Measurements from ENCODE around the gene MGAT5. TPM values are rescaled to one million over a fixed set of nuclear protein-coding genes. Genes with fewer than 3 reads are reported as not detected.

MGAT5 gene
- total RNA-seq, 1 donor from 2014 or later: 14.1 TPM

- Mint-ChIP-seq H3K36me3 (ENCODE audit: low read depth) (no peaks in the 10 kb centered on the region), H3K27me3 (ENCODE audit: low read depth) (peaks cover 4% of the 10 kb centered on the region), H3K27ac (no peak overlapping the region), H3K4me3 (ENCODE audit: low read depth) (no peak overlapping the region), H3K4me1 (ENCODE audit: low read depth) (no peaks in the 10 kb centered on the region), H3K9me3 (no peaks in the 10 kb centered on the region)
- intact Hi-C loops (cut with micrococcal nuclease): no loop called here
- DNase-seq (ENCODE audit: low spot score): no peak
Measured at GRCh38 chr2:134398300-134398699, 144.4 kb downstream of the MGAT5 start.

- intact Hi-C loops (cut with micrococcal nuclease): no loop called here
- H3K36me3 Mint-ChIP-seq (ENCODE audit: low read depth): no peaks in the 10 kb centered on the region
- DNase-seq (ENCODE audit: low spot score): no peak
- H3K27me3 Mint-ChIP-seq (ENCODE audit: low read depth): peaks cover 4% of the 10 kb centered on the region
- no peak overlapping the region for H3K4me3 Mint-ChIP-seq (ENCODE audit: low read depth)
- no peaks in the 10 kb centered on the region for H3K4me1 Mint-ChIP-seq (ENCODE audit: low read depth)
- no peak overlapping the region for H3K27ac Mint-ChIP-seq
- H3K9me3 Mint-ChIP-seq: no peaks in the 10 kb centered on the region
Measured at GRCh38 chr2:134399096-134399495, 145.2 kb downstream of the MGAT5 start.

- Mint-ChIP-seq H3K36me3 (ENCODE audit: low read depth) (no peaks in the 10 kb centered on the region), H3K27ac (no peak overlapping the region), H3K9me3 (no peaks in the 10 kb centered on the region), H3K27me3 (ENCODE audit: low read depth) (peaks cover 6% of the 10 kb centered on the region), H3K4me3 (ENCODE audit: low read depth) (no peak overlapping the region), H3K4me1 (ENCODE audit: low read depth) (no peaks in the 10 kb centered on the region)
- no peak for DNase-seq (ENCODE audit: low spot score)
- intact Hi-C loops (cut with micrococcal nuclease): no loop called here
Measured at GRCh38 chr2:134401081-134401497, 147.2 kb downstream of the MGAT5 start.

- H3K36me3 Mint-ChIP-seq (ENCODE audit: low read depth): no peaks in the 10 kb centered on the region
- H3K9me3 Mint-ChIP-seq: no peaks in the 10 kb centered on the region
Measured at GRCh38 chr2:134401789-134402188, 147.9 kb downstream of the MGAT5 start.

GRCh38 chr2:134402410-134402809 is 148.5 kb downstream of the MGAT5 start:
- no peak for DNase-seq (ENCODE audit: low spot score)
- H3K36me3 Mint-ChIP-seq (ENCODE audit: low read depth): no peaks in the 10 kb centered on the region
- no peaks in the 10 kb centered on the region for H3K4me1 Mint-ChIP-seq (ENCODE audit: low read depth)
- no peaks in the 10 kb centered on the region for H3K9me3 Mint-ChIP-seq
- H3K4me3 Mint-ChIP-seq (ENCODE audit: low read depth): no peak overlapping the region
- intact Hi-C loops (cut with micrococcal nuclease): no loop called here
- H3K27ac Mint-ChIP-seq: no peak overlapping the region
- peaks cover 6% of the 10 kb centered on the region for H3K27me3 Mint-ChIP-seq (ENCODE audit: low read depth)

More at GRCh38 chr2:134401789-134402188, 147.9 kb downstream of the MGAT5 start:
- intact Hi-C loops (cut with micrococcal nuclease): no loop called here
- no peak overlapping the region for H3K4me3 Mint-ChIP-seq (ENCODE audit: low read depth)
- no peaks in the 10 kb centered on the region for H3K4me1 Mint-ChIP-seq (ENCODE audit: low read depth)
- H3K27me3 Mint-ChIP-seq (ENCODE audit: low read depth): peaks cover 6% of the 10 kb centered on the region
- no peak overlapping the region for H3K27ac Mint-ChIP-seq
- DNase-seq (ENCODE audit: low spot score): no peak

- peaks cover 7% of the 10 kb centered on the region for H3K27me3 Mint-ChIP-seq (ENCODE audit: low read depth)
- H3K27ac Mint-ChIP-seq: no peak overlapping the region
Measured at GRCh38 chr2:134405611-134406081, 151.8 kb downstream of the MGAT5 start.

GRCh38 chr2:134406311-134406710 is 152.4 kb downstream of the MGAT5 start:
- Mint-ChIP-seq H3K9me3 (no peaks in the 10 kb centered on the region), H3K36me3 (ENCODE audit: low read depth) (no peaks in the 10 kb centered on the region), H3K4me3 (ENCODE audit: low read depth) (no peak overlapping the region), H3K27ac (no peak overlapping the region), H3K27me3 (ENCODE audit: low read depth) (peaks cover 7% of the 10 kb centered on the region), H3K4me1 (ENCODE audit: low read depth) (peaks cover 2% of the 10 kb centered on the region)
- no peak for DNase-seq (ENCODE audit: low spot score)
- intact Hi-C loops (cut with micrococcal nuclease): no loop called here

More at GRCh38 chr2:134405611-134406081, 151.8 kb downstream of the MGAT5 start:
- no peak for DNase-seq (ENCODE audit: low spot score)
- intact Hi-C loops (cut with micrococcal nuclease): no loop called here
- no peaks in the 10 kb centered on the region for H3K36me3 Mint-ChIP-seq (ENCODE audit: low read depth)
- no peak overlapping the region for H3K4me3 Mint-ChIP-seq (ENCODE audit: low read depth)
- peaks cover 2% of the 10 kb centered on the region for H3K4me1 Mint-ChIP-seq (ENCODE audit: low read depth)
- H3K9me3 Mint-ChIP-seq: no peaks in the 10 kb centered on the region

- no peaks in the 10 kb centered on the region for H3K9me3 Mint-ChIP-seq
- intact Hi-C loops (cut with micrococcal nuclease): no loop called here
- H3K4me1 Mint-ChIP-seq (ENCODE audit: low read depth): peaks cover 4% of the 10 kb centered on the region
- DNase-seq (ENCODE audit: low spot score): no peak
- no peaks in the 10 kb centered on the region for H3K36me3 Mint-ChIP-seq (ENCODE audit: low read depth)
- H3K27me3 Mint-ChIP-seq (ENCODE audit: low read depth): peaks cover 7% of the 10 kb centered on the region
- H3K27ac Mint-ChIP-seq: no peak overlapping the region
- no peak overlapping the region for H3K4me3 Mint-ChIP-seq (ENCODE audit: low read depth)
Measured at GRCh38 chr2:134406736-134407135, 152.9 kb downstream of the MGAT5 start.

- Mint-ChIP-seq H3K4me1 (ENCODE audit: low read depth) (peaks cover 5% of the 10 kb centered on the region), H3K36me3 (ENCODE audit: low read depth) (no peaks in the 10 kb centered on the region), H3K27ac (no peak overlapping the region), H3K27me3 (ENCODE audit: low read depth) (peaks cover 7% of the 10 kb centered on the region), H3K4me3 (ENCODE audit: low read depth) (no peak overlapping the region), H3K9me3 (no peaks in the 10 kb centered on the region)
- intact Hi-C loops (cut with micrococcal nuclease): no loop called here
- no peak for DNase-seq (ENCODE audit: low spot score)
Measured at GRCh38 chr2:134407154-134407890, 153.4 kb downstream of the MGAT5 start.

- Mint-ChIP-seq H3K4me3 (ENCODE audit: low read depth) (no peak overlapping the region), H3K4me1 (ENCODE audit: low read depth) (peaks cover 5% of the 10 kb centered on the region), H3K9me3 (no peaks in the 10 kb centered on the region), H3K36me3 (ENCODE audit: low read depth) (no peaks in the 10 kb centered on the region), H3K27me3 (ENCODE audit: low read depth) (peaks cover 6% of the 10 kb centered on the region), H3K27ac (no peak overlapping the region)
- DNase-seq (ENCODE audit: low spot score): no peak
- intact Hi-C loops (cut with micrococcal nuclease): no loop called here
Measured at GRCh38 chr2:134408386-134408785, 154.5 kb downstream of the MGAT5 start.

- H3K4me1 Mint-ChIP-seq (ENCODE audit: low read depth): peaks cover 5% of the 10 kb centered on the region
Measured at GRCh38 chr2:134408791-134409190, 154.9 kb downstream of the MGAT5 start.

GRCh38 chr2:134410006-134410405 is 156.1 kb downstream of the MGAT5 start:
- Mint-ChIP-seq H3K9me3 (no peaks in the 10 kb centered on the region), H3K4me3 (ENCODE audit: low read depth) (no peak overlapping the region), H3K36me3 (ENCODE audit: low read depth) (no peaks in the 10 kb centered on the region), H3K4me1 (ENCODE audit: low read depth) (peaks cover 5% of the 10 kb centered on the region), H3K27me3 (ENCODE audit: low read depth) (peaks cover 4% of the 10 kb centered on the region), H3K27ac (no peak overlapping the region)
- DNase-seq (ENCODE audit: low spot score): no peak
- intact Hi-C loops (cut with micrococcal nuclease): loop anchor here (5.0 to 10.0 kb wide), 2 partner anchors 203 to 525 kb away; no protein-coding TSS in a partner anchor

More at GRCh38 chr2:134408791-134409190, 154.9 kb downstream of the MGAT5 start:
- Mint-ChIP-seq H3K4me3 (ENCODE audit: low read depth) (no peak overlapping the region), H3K36me3 (ENCODE audit: low read depth) (no peaks in the 10 kb centered on the region), H3K27me3 (ENCODE audit: low read depth) (peaks cover 6% of the 10 kb centered on the region), H3K27ac (no peak overlapping the region), H3K9me3 (no peaks in the 10 kb centered on the region)
- DNase-seq (ENCODE audit: low spot score): no peak
- intact Hi-C loops (cut with micrococcal nuclease): no loop called here

- intact Hi-C loops (cut with micrococcal nuclease): loop anchor here (5.0 to 10.0 kb wide), 2 partner anchors 204 to 526 kb away; no protein-coding TSS in a partner anchor
- H3K27me3 Mint-ChIP-seq (ENCODE audit: low read depth): peaks cover 4% of the 10 kb centered on the region
- peaks cover 5% of the 10 kb centered on the region for H3K4me1 Mint-ChIP-seq (ENCODE audit: low read depth)
- H3K36me3 Mint-ChIP-seq (ENCODE audit: low read depth): no peaks in the 10 kb centered on the region
- H3K27ac Mint-ChIP-seq: no peak overlapping the region
- no peaks in the 10 kb centered on the region for H3K9me3 Mint-ChIP-seq
- no peak for DNase-seq (ENCODE audit: low spot score)
- H3K4me3 Mint-ChIP-seq (ENCODE audit: low read depth): no peak overlapping the region
Measured at GRCh38 chr2:134410831-134411231, 157.0 kb downstream of the MGAT5 start.

Measured in activated T-helper 2 cell treated with anti-CD3 and anti-CD28 coated beads, Interferon-gamma antibody, Interleukin-2, Interleukin-4, amounts not matched to agents 10 μg/mL and 5 μg/mL and 100 μg/mL, durations not matched to agents 14 hours and 24 hours and 36 hours (primary cell).